KOPT-K1 (cell line): ENCODE results near the gene USP17L10.
"Not testable (repeated sequence)": the region's sequence is repeated elsewhere in the genome, so short reads cannot be mapped to it uniquely, and the experiment has no call there.

Experiments used
- H3K27ac ChIP-seq: fragments of 200-600 bp; sonication (generic); 2 replicates; pipeline ENCODE4 v1.5.1; 2016; ENCODE audit warnings: antibody characterized with exemption, mild to moderate bottlenecking, low read depth, low read length; ENCODE audit not compliant: poor library complexity, severe bottlenecking
- H3K36me3 ChIP-seq: fragments of 200-600 bp; sonication (generic); 2 replicates; pipeline ENCODE4 v1.5.1; 2017; ENCODE audit warnings: antibody characterized with exemption, mild to moderate bottlenecking, low read length, moderate library complexity; ENCODE audit not compliant: insufficient read depth
- H3K9me3 ChIP-seq: fragments of 200-600 bp; sonication (generic); 2 replicates; pipeline ENCODE4 v1.5.1; 2017; ENCODE audit warnings: antibody characterized with exemption, low read length, mild to moderate bottlenecking; ENCODE audit not compliant: insufficient read depth, poor library complexity, severe bottlenecking

The USP17L10 gene

GRCh38 chr4:9210357-9210756 is at the start of gene USP17L10:
Gene USP17L10, plus strand, starts transcription at chr4:9210657. Its CDS starts 0 bp downstream, at chr4:9210657.
- not testable (repeated sequence) for H3K36me3 ChIP-seq, H3K9me3 ChIP-seq, H3K27ac ChIP-seq

GRCh38 chr4:9165990-9166389 is 44.5 kb upstream of the USP17L10 start:
- not testable (repeated sequence) for H3K9me3 ChIP-seq, H3K36me3 ChIP-seq, H3K27ac ChIP-seq

- not testable (repeated sequence) for H3K36me3 ChIP-seq, H3K9me3 ChIP-seq, H3K27ac ChIP-seq
Measured at GRCh38 chr4:9169791-9170459, 40.5 kb upstream of the USP17L10 start, which contains the start of gene FAM90A26. Gene FAM90A26, plus strand, starts transcription at chr4:9170409. Its CDS starts 2,764 bp downstream, at chr4:9173173.

GRCh38 chr4:9214701-9215100 is 4.2 kb downstream of the USP17L10 start:
- not testable (repeated sequence) for H3K27ac ChIP-seq, H3K36me3 ChIP-seq, H3K9me3 ChIP-seq

GRCh38 chr4:9215105-9215504 is 4.6 kb downstream of the USP17L10 start, which contains the start of gene USP17L11:
Gene USP17L11, plus strand, starts transcription at chr4:9215405. Its CDS starts 0 bp downstream, at chr4:9215405.
- not testable (repeated sequence) for H3K9me3 ChIP-seq, H3K36me3 ChIP-seq, H3K27ac ChIP-seq

GRCh38 chr4:9219852-9220251 is 9.4 kb downstream of the USP17L10 start, which contains the start of gene USP17L12:
Gene USP17L12, plus strand, starts transcription at chr4:9220152. Its CDS starts 0 bp downstream, at chr4:9220152.
- not testable (repeated sequence) for H3K27ac ChIP-seq, H3K9me3 ChIP-seq, H3K36me3 ChIP-seq

- not testable (repeated sequence) for H3K36me3 ChIP-seq, H3K9me3 ChIP-seq, H3K27ac ChIP-seq
Measured at GRCh38 chr4:9224596-9224995, 14.1 kb downstream of the USP17L10 start, which contains the start of gene USP17L13. Gene USP17L13, plus strand, starts transcription at chr4:9224896. Its CDS starts 0 bp downstream, at chr4:9224896.

- H3K9me3 ChIP-seq, H3K36me3 ChIP-seq, H3K27ac ChIP-seq: not testable (repeated sequence)
Measured at GRCh38 chr4:9230249-9230648, 19.8 kb downstream of the USP17L10 start.

- not testable (repeated sequence) for H3K36me3 ChIP-seq, H3K27ac ChIP-seq, H3K9me3 ChIP-seq
Measured at GRCh38 chr4:9234085-9234484, 23.6 kb downstream of the USP17L10 start, which contains the start of gene USP17L15. Gene USP17L15, plus strand, starts transcription at chr4:9234385. Its CDS starts 0 bp downstream, at chr4:9234385.

GRCh38 chr4:9238461-9238860 is 28.0 kb downstream of the USP17L10 start:
- H3K27ac ChIP-seq, H3K9me3 ChIP-seq, H3K36me3 ChIP-seq: not testable (repeated sequence)

GRCh38 chr4:9243579-9243978 is 33.1 kb downstream of the USP17L10 start, which contains the start of gene USP17L17:
Gene USP17L17, plus strand, starts transcription at chr4:9243879. Its CDS starts 0 bp downstream, at chr4:9243879.
- H3K9me3 ChIP-seq, H3K27ac ChIP-seq, H3K36me3 ChIP-seq: not testable (repeated sequence)

- H3K27ac ChIP-seq, H3K9me3 ChIP-seq, H3K36me3 ChIP-seq: not testable (repeated sequence)
Measured at GRCh38 chr4:9247953-9248680, 37.7 kb downstream of the USP17L10 start, which contains the start of gene USP17L18. Gene USP17L18, plus strand, starts transcription at chr4:9248630. Its CDS starts 0 bp downstream, at chr4:9248630.

GRCh38 chr4:9253078-9253477 is 42.6 kb downstream of the USP17L10 start, which contains the start of gene USP17L19:
Gene USP17L19, plus strand, starts transcription at chr4:9253378. Its CDS starts 0 bp downstream, at chr4:9253378.
- not testable (repeated sequence) for H3K27ac ChIP-seq, H3K36me3 ChIP-seq, H3K9me3 ChIP-seq

- H3K36me3 ChIP-seq, H3K9me3 ChIP-seq, H3K27ac ChIP-seq: not testable (repeated sequence)
Measured at GRCh38 chr4:9257824-9258223, 47.4 kb downstream of the USP17L10 start, which contains the start of gene USP17L20. Gene USP17L20, plus strand, starts transcription at chr4:9258124. Its CDS starts 0 bp downstream, at chr4:9258124.
